CD4-positive, alpha-beta T cell (primary cell): ENCODE measurements around the gene CA7. TPM values are rescaled to one million over a fixed set of nuclear protein-coding genes. Genes with fewer than 3 reads are reported as not detected.
"Not testable (repeated sequence)": the region's sequence is repeated elsewhere in the genome, so short reads cannot be mapped to it uniquely, and the experiment has no call there.

ENCODE experiments used
- ATAC-seq: fragments of 200-7000 bp; cut with Tn5 transposase; one replicate; pipeline ENCODE4 v1.10.0; 2022; ENCODE audit warnings: mild to moderate bottlenecking; ENCODE audit not compliant: poor library complexity
- CTCF ChIA-PET: fragments of 350-600 bp; sonication (Branson Sonifier 250); formaldehyde crosslinking; loops from one replicate; lab custom pipeline; 2021; ENCODE audit warnings: antibody characterized with exemption, inconsistent platforms; lab: Charles Lee
- POLR2A ChIA-PET: fragments of 350-600 bp; sonication (Branson Sonifier 250); formaldehyde crosslinking; loops from one replicate; lab custom pipeline; 2021; ENCODE audit warnings: antibody characterized with exemption, inconsistent platforms; lab: Charles Lee
- DNase-seq, 14 experiments: peaks; one replicate each; pipeline ENCODE4 v3.0.0-alpha.2; 2013 to 2020; ENCODE audit warnings: mixed read lengths in 2 of 14
- H3K27ac ChIP-seq, 2 donors: one replicate each; pipeline versions ENCODE4 v1.5.1 to v1.7.0; 2013; ENCODE audit warnings: low read length in 2 of 2, low read depth in 1 of 2, mild to moderate bottlenecking in 1 of 2
- H3K27me3 ChIP-seq, 2 experiments: 1 replicate in 1 of 2; 2 replicates in 1 of 2; pipeline versions ENCODE4 v1.6.1 to v1.7.0; 2013; ENCODE audit warnings: low read length in 2 of 2, control low read depth in 1 of 2, mild to moderate bottlenecking in 1 of 2, moderate library complexity in 1 of 2; ENCODE audit not compliant: insufficient read depth in 2 of 2, control insufficient read depth in 1 of 2
- H3K36me3 ChIP-seq: one replicate; pipeline ENCODE4 v1.6.1; 2013; ENCODE audit warnings: low read length, control low read depth; ENCODE audit not compliant: insufficient read depth
- H3K4me1 ChIP-seq: one replicate; pipeline ENCODE4 v1.6.1; 2013; ENCODE audit warnings: low read length, control low read depth; ENCODE audit not compliant: insufficient read depth
- H3K4me3 ChIP-seq: one replicate; pipeline ENCODE4 v1.5.1; 2013; ENCODE audit warnings: mild to moderate bottlenecking, low read length, moderate library complexity
- H3K9me3 ChIP-seq, 2 experiments: 1 replicate in 1 of 2; 2 replicates in 1 of 2; pipeline versions ENCODE4 v1.6.1 to v1.7.0; 2013; ENCODE audit warnings: low read length in 2 of 2, mild to moderate bottlenecking in 2 of 2, control low read depth in 1 of 2, moderate library complexity in 1 of 2; ENCODE audit not compliant: control insufficient read depth in 1 of 2, insufficient read depth in 1 of 2
- H3K27ac Mint-ChIP-seq: one replicate; pipeline ENCODE4 v1.8.0; 2020; ENCODE audit warnings: mixed read lengths
- H3K27me3 Mint-ChIP-seq: one replicate; pipeline ENCODE4 v1.8.0; 2021; ENCODE audit warnings: mixed read lengths
- H3K36me3 Mint-ChIP-seq: one replicate; pipeline ENCODE4 v1.8.0; 2021; ENCODE audit warnings: low read depth, mixed read lengths
- H3K4me1 Mint-ChIP-seq: one replicate; pipeline ENCODE4 v1.8.0; 2021; ENCODE audit warnings: low read depth, mixed read lengths
- H3K4me3 Mint-ChIP-seq: one replicate; pipeline ENCODE4 v1.8.0; 2020; ENCODE audit warnings: mild to moderate bottlenecking, mixed read lengths
- H3K9me3 Mint-ChIP-seq: one replicate; pipeline ENCODE4 v1.8.0; 2020; ENCODE audit warnings: mixed read lengths
- intact Hi-C, 2 experiments: fragments of 100-400 bp; cut with DNase I in 1 of 2; cut with micrococcal nuclease in 1 of 2; formaldehyde crosslinking; loops; one replicate each; pipeline versions ENCODE4 v1.15.1 to v1.9.0; 2023 to 2025; cut with DNase I, micrococcal nuclease
- total RNA-seq, 174 experiments: library from RNA in 2 of 174; stranded (reverse) in 2 of 174; gene quantifications; one replicate each; pipeline ENCODE4 v1.2.3 and lab custom pipeline; 2021 to 2026
- TF ChIP-seq, protein P1 (sequence below): fragments of 200-600 bp; IDR thresholded peaks from one replicate; pipeline ENCODE4 v1.8.0; 2022; ENCODE audit warnings: antibody characterized with exemption, mild to moderate bottlenecking

The CA7 gene
- total RNA-seq, 2 experiments from 2014 or later = not detected

GRCh38 chr16:66863707-66864106 is 19.5 kb downstream of the CA7 start:
- DNase-seq (no peak), ATAC-seq (no peak)
- Mint-ChIP-seq H3K27me3 (no peaks in the 10 kb centered on the region), H3K4me1 (no peaks in the 10 kb centered on the region), H3K9me3 (no peaks in the 10 kb centered on the region), H3K4me3 (no peak overlapping the region), H3K27ac (no peak overlapping the region), H3K36me3 (no peaks in the 10 kb centered on the region)
- Histone ChIP-seq H3K4me1 (peaks cover 7% of the 10 kb centered on the region), H3K9me3 (no peaks in the 10 kb centered on the region), H3K36me3 (no peaks in the 10 kb centered on the region), H3K27me3 (no peaks in the 10 kb centered on the region), H3K4me3 (no peak overlapping the region), H3K27ac (no peak overlapping the region)
- intact Hi-C loops = no loop called here
- TF ChIP-seq, protein P1, sequence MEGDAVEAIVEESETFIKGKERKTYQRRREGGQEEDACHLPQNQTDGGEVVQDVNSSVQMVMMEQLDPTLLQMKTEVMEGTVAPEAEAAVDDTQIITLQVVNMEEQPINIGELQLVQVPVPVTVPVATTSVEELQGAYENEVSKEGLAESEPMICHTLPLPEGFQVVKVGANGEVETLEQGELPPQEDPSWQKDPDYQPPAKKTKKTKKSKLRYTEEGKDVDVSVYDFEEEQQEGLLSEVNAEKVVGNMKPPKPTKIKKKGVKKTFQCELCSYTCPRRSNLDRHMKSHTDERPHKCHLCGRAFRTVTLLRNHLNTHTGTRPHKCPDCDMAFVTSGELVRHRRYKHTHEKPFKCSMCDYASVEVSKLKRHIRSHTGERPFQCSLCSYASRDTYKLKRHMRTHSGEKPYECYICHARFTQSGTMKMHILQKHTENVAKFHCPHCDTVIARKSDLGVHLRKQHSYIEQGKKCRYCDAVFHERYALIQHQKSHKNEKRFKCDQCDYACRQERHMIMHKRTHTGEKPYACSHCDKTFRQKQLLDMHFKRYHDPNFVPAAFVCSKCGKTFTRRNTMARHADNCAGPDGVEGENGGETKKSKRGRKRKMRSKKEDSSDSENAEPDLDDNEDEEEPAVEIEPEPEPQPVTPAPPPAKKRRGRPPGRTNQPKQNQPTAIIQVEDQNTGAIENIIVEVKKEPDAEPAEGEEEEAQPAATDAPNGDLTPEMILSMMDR = no peak
- ChIA-PET CTCF (interaction anchor here (0.6 kb wide), 1 partner anchor 455 kb away, joined by 3 read pairs; no protein-coding TSS in a partner anchor), POLR2A (no interaction called here)

GRCh38 chr16:66869424-66869823 is 25.2 kb downstream of the CA7 start:
- Histone ChIP-seq H3K27ac (no peak overlapping the region), H3K9me3 (no peaks in the 10 kb centered on the region), H3K4me1 (peaks cover 24% of the 10 kb centered on the region), H3K36me3 (no peaks in the 10 kb centered on the region), H3K4me3 (no peak overlapping the region), H3K27me3 (no peaks in the 10 kb centered on the region)
- Mint-ChIP-seq H3K4me3 (no peak overlapping the region), H3K27ac (no peak overlapping the region), H3K36me3 (no peaks in the 10 kb centered on the region), H3K27me3 (no peaks in the 10 kb centered on the region), H3K9me3 (no peaks in the 10 kb centered on the region), H3K4me1 (peaks cover 16% of the 10 kb centered on the region)
- intact Hi-C loops = loop anchor here (2.0 to 5.0 kb wide), 6 partner anchors 39 to 512 kb away; partner anchors contain the start of gene NAE1 (in 2 of the 2)
- DNase-seq (no peak), ATAC-seq (no peak)
- CTCF ChIA-PET = interaction anchor here (4.6 kb wide), 1 partner anchor 39 kb away, joined by 49 read pairs; the partner anchor contains the start of gene NAE1
- POLR2A ChIA-PET = no interaction called here
- TF ChIP-seq, protein P1 = no peak

DNA sequence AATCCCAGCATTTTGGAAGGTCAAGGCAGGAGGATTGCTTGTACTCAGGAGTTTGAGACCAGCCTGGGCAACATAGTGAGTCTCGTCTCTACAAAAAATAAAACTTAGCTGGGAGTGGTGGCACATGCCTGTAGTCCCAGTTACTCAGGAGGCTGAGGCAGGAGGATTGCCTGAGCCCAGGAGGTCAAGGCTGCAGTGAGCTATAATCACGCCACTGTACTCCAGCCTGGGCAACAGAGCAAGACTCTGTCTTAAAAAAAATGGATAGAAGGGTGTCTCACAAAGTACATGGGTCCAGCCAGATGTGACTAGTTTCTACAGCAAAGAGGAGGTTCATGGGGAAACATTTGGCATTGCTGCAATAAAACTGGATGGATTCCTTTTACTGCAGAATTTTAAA is 27.1 kb downstream of the CA7 start:
- intact Hi-C loops = loop anchor here in 1 of 2 experiments (2.0 to 5.0 kb wide), 2 partner anchors 309 to 465 kb away; no protein-coding TSS in a partner anchor
- not testable (repeated sequence) for H3K27me3 Mint-ChIP-seq, H3K9me3 Mint-ChIP-seq

More for the DNA sequence above, 27.1 kb downstream of the CA7 start:
- ATAC-seq, H3K27ac ChIP-seq, H3K4me3 ChIP-seq, DNase-seq, H3K27ac Mint-ChIP-seq, H3K36me3 Mint-ChIP-seq, H3K36me3 ChIP-seq, H3K27me3 ChIP-seq, H3K4me3 Mint-ChIP-seq, H3K9me3 ChIP-seq: not testable (repeated sequence)
- ChIA-PET CTCF (interaction anchor here (4.6 kb wide), 1 partner anchor 41 kb away, joined by 49 read pairs; the partner anchor contains the start of gene NAE1), POLR2A (interaction anchor here (0.6 to 1.3 kb wide), 3 partner anchors 41 to 314 kb away, joined by 3 to 5 read pairs (median 3); partner anchors contain the start of gene NAE1)
- H3K4me1 Mint-ChIP-seq = peaks cover 19% of the 10 kb centered on the region
- H3K4me1 ChIP-seq = peaks cover 32% of the 10 kb centered on the region
